Trophoblast cell (in vitro differentiated cells and primary cell): ENCODE data around the gene SNAP25.

Experiments
- DNase-seq, 2 donors: peaks; one replicate each; pipeline ENCODE4 v3.0.0-alpha.2; 2016
- H2AFZ ChIP-seq: 2 replicates; pipeline ENCODE4 v1.6.1; 2013; ENCODE audit warnings: low read length, moderate library complexity, mild to moderate bottlenecking; ENCODE audit not compliant: insufficient read depth, poor library complexity
- H2AK5ac ChIP-seq: 2 replicates; pipeline ENCODE4 v1.6.1; 2013; ENCODE audit warnings: mild to moderate bottlenecking, low read length
- H2BK120ac ChIP-seq: 2 replicates; pipeline ENCODE4 v1.6.1; 2013; ENCODE audit warnings: low read length, mild to moderate bottlenecking, moderate library complexity; ENCODE audit not compliant: insufficient read depth, poor library complexity
- H2BK12ac ChIP-seq: 2 replicates; pipeline ENCODE4 v1.6.1; 2013; ENCODE audit warnings: mild to moderate bottlenecking, low read length, moderate library complexity
- H2BK5ac ChIP-seq: 2 replicates; pipeline ENCODE4 v1.6.1; 2013; ENCODE audit warnings: low read length, low read depth, moderate library complexity, mild to moderate bottlenecking; ENCODE audit not compliant: poor library complexity
- H3K14ac ChIP-seq: 2 replicates; pipeline ENCODE4 v1.6.1; 2013; ENCODE audit warnings: mild to moderate bottlenecking, low read length
- H3K18ac ChIP-seq: 2 replicates; pipeline ENCODE4 v1.6.1; 2013; ENCODE audit warnings: mild to moderate bottlenecking, low read length
- H3K23ac ChIP-seq: 2 replicates; pipeline ENCODE4 v1.6.1; 2013; ENCODE audit warnings: low read length
- H3K27ac ChIP-seq: 2 replicates; pipeline ENCODE4 v1.5.1; 2013; ENCODE audit warnings: low read depth, mild to moderate bottlenecking, inconsistent platforms, low read length, moderate library complexity
- H3K27me3 ChIP-seq: 2 replicates; pipeline ENCODE4 v1.6.1; 2013; ENCODE audit warnings: inconsistent platforms, mild to moderate bottlenecking, low read length, moderate library complexity; ENCODE audit not compliant: insufficient read depth
- H3K36me3 ChIP-seq, 2 experiments: 1 replicate in 1 of 2; 2 replicates in 1 of 2; pipeline ENCODE4 v1.6.1; 2013; ENCODE audit warnings: low read length in 2 of 2, mild to moderate bottlenecking in 2 of 2, moderate library complexity in 1 of 2; ENCODE audit not compliant: insufficient read depth in 2 of 2, control insufficient read depth in 1 of 2
- H3K4ac ChIP-seq: 2 replicates; pipeline ENCODE4 v1.6.1; 2013; ENCODE audit warnings: low read depth, mild to moderate bottlenecking, low read length, moderate library complexity
- H3K4me1 ChIP-seq, 2 experiments: 1 replicate in 1 of 2; 2 replicates in 1 of 2; pipeline ENCODE4 v1.6.1; 2013; ENCODE audit warnings: low read length in 2 of 2, mild to moderate bottlenecking in 2 of 2, moderate library complexity in 1 of 2; ENCODE audit not compliant: insufficient read depth in 2 of 2, control insufficient read depth in 1 of 2
- H3K4me2 ChIP-seq: 2 replicates; pipeline ENCODE4 v1.6.1; 2013; ENCODE audit warnings: inconsistent platforms, mild to moderate bottlenecking, low read length, moderate library complexity
- H3K4me3 ChIP-seq: 2 replicates; pipeline ENCODE4 v1.5.1; 2013; ENCODE audit warnings: mild to moderate bottlenecking, low read depth, low read length, inconsistent platforms
- H3K79me1 ChIP-seq: one replicate; pipeline ENCODE4 v1.6.1; 2013; ENCODE audit warnings: low read length
- H3K79me2 ChIP-seq: 2 replicates; pipeline ENCODE4 v1.6.1; 2013; ENCODE audit warnings: low read length, mild to moderate bottlenecking; ENCODE audit not compliant: control insufficient read depth, insufficient read depth, poor library complexity
- H3K9ac ChIP-seq: 2 replicates; pipeline ENCODE4 v1.6.1; 2013; ENCODE audit warnings: mild to moderate bottlenecking, low read length
- H3K9me3 ChIP-seq: 2 replicates; pipeline ENCODE4 v1.6.1; 2013; ENCODE audit warnings: low read depth, mild to moderate bottlenecking, control low read depth, inconsistent platforms, low read length; ENCODE audit not compliant: insufficient read depth
- H4K12ac ChIP-seq: 2 replicates; pipeline ENCODE4 v1.6.1; 2013; ENCODE audit warnings: low read depth, mild to moderate bottlenecking, low read length, moderate library complexity
- H4K8ac ChIP-seq: 2 replicates; pipeline ENCODE4 v1.6.1; 2013; ENCODE audit warnings: low read depth, mild to moderate bottlenecking, low read length, moderate library complexity
- H4K91ac ChIP-seq: one replicate; pipeline ENCODE4 v1.6.1; 2013; ENCODE audit warnings: low read depth, mild to moderate bottlenecking, low read length, moderate library complexity
- WGBS: extraction: QIAGEN DNeasy Blood & Tissue Kit; methylation state at CpG from one replicate; pipeline ENCODE4 v1.1.7; 2013; ENCODE audit warnings: missing lambda C conversion rate; ENCODE audit not compliant: insufficient read length, insufficient coverage; ENCODE audit errors: extremely low coverage; 5-methylcytosine and 5-hydroxymethylcytosine counted together

Gene SNAP25

DNA sequence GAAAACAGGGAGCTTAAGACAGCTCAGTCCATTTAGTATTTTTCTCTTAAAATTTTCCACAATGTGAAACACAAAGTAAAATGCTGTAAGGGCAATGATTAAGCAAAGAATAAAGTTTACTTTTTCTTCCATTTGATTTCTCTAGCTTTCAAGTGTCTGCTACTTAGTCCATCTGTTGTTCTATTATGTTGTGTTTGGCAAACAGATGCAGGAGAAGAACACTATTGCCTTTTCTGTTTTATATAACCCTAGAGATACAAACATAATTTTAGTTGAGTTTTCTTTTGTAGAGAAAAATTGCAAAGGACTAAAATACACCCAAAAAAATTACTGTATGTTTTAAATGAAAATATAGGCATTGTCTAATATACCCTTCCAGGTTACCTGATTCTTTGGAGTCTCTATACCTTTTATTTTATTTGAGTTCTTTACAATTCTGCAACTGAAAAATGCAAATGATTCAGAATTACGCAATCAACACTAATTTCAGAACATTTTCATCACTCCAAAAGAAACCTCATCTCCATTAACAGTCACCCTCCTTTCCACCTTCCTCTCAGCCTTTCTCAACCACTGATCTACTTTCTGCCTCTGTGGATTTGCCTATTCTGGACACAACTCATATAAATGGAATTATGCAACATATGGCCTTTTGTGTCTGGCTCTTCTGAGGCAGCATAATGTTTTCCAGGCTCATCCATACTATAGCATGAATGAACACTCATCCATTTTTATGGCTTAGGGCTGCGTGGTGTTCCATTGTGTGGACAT is 118.5 kb downstream of the SNAP25 start:
- WGBS, result no CpG with 5 or more reads among the region's 2 CpGs
- no peak overlapping the region for H3K4me3 ChIP-seq
- no peak overlapping the region for H2BK12ac ChIP-seq

DNA sequence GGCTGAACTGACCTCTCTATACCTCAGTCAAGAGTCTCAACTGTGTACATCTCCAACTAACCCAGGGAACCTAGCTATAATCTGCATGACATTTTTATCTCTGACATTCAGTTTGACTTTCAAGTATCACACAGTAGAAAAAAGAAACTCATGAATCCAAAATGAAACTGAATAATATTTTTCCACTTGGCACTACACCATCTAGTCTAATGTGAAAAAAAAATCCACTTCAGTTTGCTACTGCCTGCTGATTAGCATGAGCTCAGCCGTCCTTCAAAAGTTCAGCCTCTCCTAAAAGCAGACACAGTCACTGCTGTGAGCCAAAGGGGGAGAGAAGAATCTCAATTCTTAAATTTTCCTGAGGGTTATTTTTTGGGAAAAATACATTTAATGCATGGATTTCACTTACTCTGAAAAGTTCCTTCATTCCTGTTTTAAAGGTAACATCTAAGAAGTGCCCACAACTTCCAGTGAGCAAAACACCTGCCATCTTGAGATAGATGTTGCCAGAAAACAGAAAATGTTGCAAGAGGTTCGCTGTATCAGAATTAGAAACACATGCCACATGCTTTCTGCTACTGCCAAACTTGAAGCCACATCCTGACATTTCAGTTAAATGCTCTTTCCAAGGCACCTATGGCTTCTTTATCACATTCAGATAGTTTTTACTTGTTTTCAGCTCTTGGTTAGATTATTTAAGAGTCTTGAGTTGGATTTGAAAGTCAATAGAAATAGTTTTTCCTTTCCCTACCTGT is 120.0 kb downstream of the SNAP25 start:
- H4K91ac ChIP-seq, result no peak overlapping the region
- no peaks in the 10 kb centered on the region for H3K4me1 ChIP-seq
- no peak overlapping the region for H2BK12ac ChIP-seq
- H3K79me2 ChIP-seq, result no peaks in the 10 kb centered on the region
- H2BK120ac ChIP-seq, result no peak overlapping the region
- no peak overlapping the region for H3K4me2 ChIP-seq
- H3K27me3 ChIP-seq, result no peaks in the 10 kb centered on the region
- peaks cover 2% of the 10 kb centered on the region for H3K9me3 ChIP-seq
- no peak overlapping the region for H2AFZ ChIP-seq
- no peak overlapping the region for H3K9ac ChIP-seq
- H3K14ac ChIP-seq, result no peak overlapping the region
- no peak overlapping the region for H2AK5ac ChIP-seq
- no peak overlapping the region for H3K27ac ChIP-seq
- H3K4me3 ChIP-seq, result no peak overlapping the region
- no peak overlapping the region for H4K12ac ChIP-seq
- H2BK5ac ChIP-seq, result no peak overlapping the region
- H4K8ac ChIP-seq, result no peak overlapping the region
- no peaks in the 10 kb centered on the region for H3K79me1 ChIP-seq
- H3K36me3 ChIP-seq, result no peaks in the 10 kb centered on the region
- no peak for DNase-seq
- WGBS, result no CpG with 5 or more reads among the region's 2 CpGs
- H3K4ac ChIP-seq, result no peak overlapping the region
- no peak overlapping the region for H3K23ac ChIP-seq
- H3K18ac ChIP-seq, result no peak overlapping the region

More for the DNA sequence above, 118.5 kb downstream of the SNAP25 start:
- Histone ChIP-seq H3K4me1 (no peaks in the 10 kb centered on the region), H3K27me3 (no peaks in the 10 kb centered on the region), H3K4ac (no peak overlapping the region), H2BK120ac (no peak overlapping the region), H3K4me2 (no peak overlapping the region), H3K79me1 (no peaks in the 10 kb centered on the region), H3K14ac (no peak overlapping the region), H4K8ac (no peak overlapping the region), H3K79me2 (no peaks in the 10 kb centered on the region), H3K9ac (no peak overlapping the region), H3K18ac (no peak overlapping the region), H2AK5ac (no peak overlapping the region), H4K91ac (no peak overlapping the region), H2AFZ (no peak overlapping the region), H3K36me3 (no peaks in the 10 kb centered on the region), H3K9me3 (peaks cover 2% of the 10 kb centered on the region), H3K23ac (no peak overlapping the region), H2BK5ac (no peak overlapping the region), H3K27ac (no peak overlapping the region), H4K12ac (no peak overlapping the region)
- no peak for DNase-seq

DNA sequence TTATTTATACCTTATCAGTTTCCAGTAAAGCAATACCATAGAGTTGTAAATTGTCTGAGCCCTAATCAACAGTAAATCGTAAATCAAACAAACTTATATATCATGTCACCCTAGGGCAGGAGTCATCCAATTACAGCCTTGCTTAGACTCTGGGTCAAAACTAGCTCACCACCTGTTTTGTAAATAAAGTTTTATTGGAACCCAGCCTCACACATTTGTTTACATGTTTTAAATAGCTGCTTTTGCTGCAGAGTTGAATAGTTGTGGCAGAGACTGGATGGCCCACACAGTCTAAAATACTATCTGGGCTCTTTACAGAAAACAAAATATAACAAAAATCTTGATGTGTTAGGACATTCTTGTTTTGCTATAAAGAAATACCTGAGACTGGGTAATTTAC is 121.0 kb downstream of the SNAP25 start:
- Histone ChIP-seq H2AK5ac (no peak overlapping the region), H4K8ac (no peak overlapping the region), H4K91ac (no peak overlapping the region), H3K27me3 (no peaks in the 10 kb centered on the region), H3K36me3 (no peaks in the 10 kb centered on the region), H3K9me3 (peaks cover 2% of the 10 kb centered on the region), H3K14ac (no peak overlapping the region), H3K4me2 (no peak overlapping the region), H3K4me3 (no peak overlapping the region), H3K4me1 (no peaks in the 10 kb centered on the region), H3K18ac (no peak overlapping the region), H4K12ac (no peak overlapping the region), H2BK12ac (no peak overlapping the region), H2BK120ac (no peak overlapping the region), H2AFZ (no peak overlapping the region), H3K79me2 (no peaks in the 10 kb centered on the region), H3K27ac (no peak overlapping the region), H3K4ac (no peak overlapping the region), H3K9ac (no peak overlapping the region), H3K23ac (no peak overlapping the region), H2BK5ac (no peak overlapping the region), H3K79me1 (no peaks in the 10 kb centered on the region)
- no peak for DNase-seq
- no CpG with 5 or more reads among the region's 1 CpG for WGBS

DNA sequence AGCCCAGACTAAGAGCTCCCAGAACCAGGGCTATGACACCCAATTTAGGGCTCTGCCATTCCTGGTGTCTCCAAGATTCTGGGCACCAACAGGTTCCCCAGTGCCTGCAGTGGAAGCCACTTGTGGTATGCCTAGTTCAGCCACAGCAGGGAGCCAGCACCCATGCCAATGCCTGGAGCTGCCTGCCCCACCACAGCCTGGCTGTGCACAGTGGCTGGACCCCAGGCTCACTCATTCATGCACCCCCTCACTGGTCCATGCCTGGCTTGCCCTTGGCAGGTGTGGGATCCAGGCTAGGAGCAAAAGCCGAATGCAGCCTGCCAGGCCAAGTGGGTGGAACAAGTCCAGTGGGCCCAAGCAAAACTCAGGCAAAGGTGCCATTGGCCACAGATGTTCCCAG is 123.5 kb downstream of the SNAP25 start:
- peaks cover 2% of the 10 kb centered on the region for H3K9me3 ChIP-seq
- no peak overlapping the region for H3K18ac ChIP-seq
- H2BK12ac ChIP-seq, result no peak overlapping the region
- H3K4me1 ChIP-seq, result no peaks in the 10 kb centered on the region
- no CpG with 5 or more reads among the region's 1 CpG for WGBS
- H3K4ac ChIP-seq, result no peak overlapping the region
- H2AK5ac ChIP-seq, result no peak overlapping the region
- H2BK120ac ChIP-seq, result no peak overlapping the region
- no peak overlapping the region for H2BK5ac ChIP-seq
- DNase-seq, result no peak
- H4K8ac ChIP-seq, result no peak overlapping the region
- H2AFZ ChIP-seq, result no peak overlapping the region
- H3K27me3 ChIP-seq, result no peaks in the 10 kb centered on the region
- H3K23ac ChIP-seq, result no peak overlapping the region
- H3K27ac ChIP-seq, result no peak overlapping the region
- H3K4me2 ChIP-seq, result no peak overlapping the region
- no peak overlapping the region for H4K12ac ChIP-seq
- H4K91ac ChIP-seq, result no peak overlapping the region
- no peaks in the 10 kb centered on the region for H3K36me3 ChIP-seq
- H3K4me3 ChIP-seq, result no peak overlapping the region
- no peaks in the 10 kb centered on the region for H3K79me2 ChIP-seq
- no peak overlapping the region for H3K9ac ChIP-seq
- H3K79me1 ChIP-seq, result no peaks in the 10 kb centered on the region
- no peak overlapping the region for H3K14ac ChIP-seq
